Effector memory CD8-positive, alpha-beta T cell (primary cell): ENCODE measurements around the gene RBM19.
A peak's percentile ranks its signal among the peaks of the same experiment; 100 is the strongest.
"Not testable (repeated sequence)": the region's sequence is repeated elsewhere in the genome, so short reads cannot be mapped to it uniquely, and the experiment has no call there.

Experiments
- ATAC-seq: fragments of 150-1000 bp; cut with Tn5 transposase; replicated peaks from 2 replicates; pipeline ENCODE4 v1.10.0; 2021; ENCODE audit warnings: mild to moderate bottlenecking, moderate library complexity
- DNase-seq, 3 experiments: peaks; one replicate each; pipeline ENCODE4 v3.0.0; 2021
- H3K27ac Mint-ChIP-seq, 2 donors: one replicate each; pipeline ENCODE4 v1.8.0; 2022; ENCODE audit warnings: mild to moderate bottlenecking in 2 of 2, mixed read lengths in 2 of 2, moderate library complexity in 2 of 2
- H3K27me3 Mint-ChIP-seq, 2 donors: one replicate each; pipeline ENCODE4 v1.8.0; 2022; ENCODE audit warnings: mixed read lengths in 2 of 2
- H3K36me3 Mint-ChIP-seq: one replicate; pipeline ENCODE4 v1.8.0; 2022; ENCODE audit warnings: mild to moderate bottlenecking, moderate library complexity, mixed read lengths; ENCODE audit not compliant: insufficient read depth
- H3K4me1 Mint-ChIP-seq, 2 donors: one replicate each; pipeline ENCODE4 v1.8.0; 2022; ENCODE audit warnings: low read depth in 2 of 2, mixed read lengths in 2 of 2
- H3K4me3 Mint-ChIP-seq, 2 donors: one replicate each; pipeline ENCODE4 v1.8.0; 2022; ENCODE audit warnings: mild to moderate bottlenecking in 2 of 2, mixed read lengths in 2 of 2, moderate library complexity in 2 of 2
- H3K9me3 Mint-ChIP-seq, 2 donors: one replicate each; pipeline ENCODE4 v1.8.0; 2022; ENCODE audit warnings: mixed read lengths in 2 of 2

RBM19 gene

DNA sequence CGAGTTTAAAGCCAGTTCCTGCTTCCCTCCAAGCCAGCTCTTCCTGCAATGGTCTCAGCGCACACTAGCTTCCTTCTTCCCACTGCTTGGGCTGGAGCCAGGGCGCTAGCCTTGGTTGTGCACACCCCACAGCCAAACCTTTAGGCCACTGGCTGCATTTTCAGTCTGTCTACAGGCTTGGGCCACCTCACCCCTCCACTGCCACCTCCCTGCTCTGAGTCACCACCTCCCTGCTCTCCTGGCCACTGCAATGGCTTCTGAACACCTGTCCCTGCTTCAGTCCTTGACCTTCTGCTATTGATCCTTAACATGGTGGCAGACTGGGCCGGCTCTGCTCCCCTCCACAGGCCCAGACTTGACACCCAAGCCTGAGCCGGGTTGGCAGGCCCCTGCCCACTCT, 151.1 kb downstream of the RBM19 start:
- Mint-ChIP-seq H3K27ac (peak overlapping the region in 1 of 2 donors; percentile 82), H3K4me3 (no peak overlapping the region), H3K4me1 (no peaks in the 10 kb centered on the region), H3K36me3 (peaks cover 8% of the 10 kb centered on the region), H3K9me3 (no peaks in the 10 kb centered on the region), H3K27me3 (no peaks in the 10 kb centered on the region)
- DNase-seq (no peak), ATAC-seq (no peak)

DNA sequence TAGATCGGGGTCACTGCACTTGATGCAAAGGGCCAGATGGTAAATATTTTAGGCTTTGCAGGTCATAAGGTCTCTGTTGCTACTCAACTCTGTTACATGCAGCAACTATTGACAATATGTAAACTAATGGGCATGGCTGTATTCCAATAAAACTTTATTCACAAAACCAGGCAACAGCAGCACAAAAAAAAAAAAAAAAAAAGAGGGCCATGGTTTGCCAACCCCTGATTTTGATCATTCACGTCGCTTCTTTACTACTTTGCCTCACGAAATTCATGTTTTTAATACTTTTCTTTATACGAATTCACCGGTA, 152.9 kb downstream of the RBM19 start:
- peaks cover 7% of the 10 kb centered on the region for H3K36me3 Mint-ChIP-seq

DNA sequence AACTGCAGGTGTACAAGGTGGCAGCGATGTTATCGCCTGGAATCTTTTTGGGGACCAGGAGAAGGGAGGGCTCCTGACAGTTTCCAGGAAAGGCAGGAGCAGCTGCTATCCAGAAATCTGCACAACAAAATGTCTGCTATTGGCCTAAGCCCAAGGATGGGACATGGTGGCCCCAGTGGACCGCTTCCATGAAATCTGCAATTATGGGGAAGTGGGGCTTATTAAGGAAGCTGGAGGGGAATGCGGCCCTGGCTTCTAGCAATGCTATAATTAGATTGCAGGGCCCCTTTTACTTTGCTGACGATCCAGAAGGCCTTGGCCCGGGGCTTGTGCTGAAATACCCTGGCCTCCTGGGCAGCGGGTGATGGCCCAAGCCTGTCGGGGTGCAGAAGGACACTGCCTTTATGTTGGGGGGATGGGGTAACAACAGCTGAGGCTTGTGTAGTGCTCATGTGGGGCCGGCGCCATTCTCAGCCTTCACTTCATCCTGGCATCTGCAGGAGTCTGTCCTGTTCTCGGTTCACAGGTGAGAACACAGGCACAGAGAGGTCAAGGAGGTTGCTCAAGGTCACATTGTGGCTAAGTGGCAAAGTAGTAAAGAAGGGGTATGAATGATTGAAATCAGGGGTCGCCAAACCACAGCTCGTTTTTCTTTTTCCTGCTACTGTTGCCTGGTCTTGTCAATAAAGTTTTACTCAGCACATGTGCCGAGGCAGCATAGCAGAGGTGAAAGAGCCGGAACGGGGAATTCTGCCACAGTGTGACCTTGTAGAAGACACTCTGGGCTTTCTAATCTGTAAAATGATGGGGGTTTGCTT, 153.5 kb downstream of the RBM19 start:
- H3K4me1 Mint-ChIP-seq, result no peaks in the 10 kb centered on the region
- H3K36me3 Mint-ChIP-seq, result peaks cover 7% of the 10 kb centered on the region
- H3K4me3 Mint-ChIP-seq, result no peak overlapping the region
- peaks cover 0 to 8% of the 10 kb centered on the region in 2 donors for H3K9me3 Mint-ChIP-seq
- no peak for ATAC-seq
- no peak overlapping the region for H3K27ac Mint-ChIP-seq
- DNase-seq, result no peak
- H3K27me3 Mint-ChIP-seq, result no peaks in the 10 kb centered on the region

More for the DNA sequence above, 152.9 kb downstream of the RBM19 start:
- H3K9me3 Mint-ChIP-seq, result peaks cover 0 to 4% of the 10 kb centered on the region in 2 donors
- DNase-seq (no peak), ATAC-seq (no peak)
- H3K4me3 Mint-ChIP-seq, result no peak overlapping the region
- H3K4me1 Mint-ChIP-seq, result no peaks in the 10 kb centered on the region
- no peaks in the 10 kb centered on the region for H3K27me3 Mint-ChIP-seq
- H3K27ac Mint-ChIP-seq, result no peak overlapping the region

DNA sequence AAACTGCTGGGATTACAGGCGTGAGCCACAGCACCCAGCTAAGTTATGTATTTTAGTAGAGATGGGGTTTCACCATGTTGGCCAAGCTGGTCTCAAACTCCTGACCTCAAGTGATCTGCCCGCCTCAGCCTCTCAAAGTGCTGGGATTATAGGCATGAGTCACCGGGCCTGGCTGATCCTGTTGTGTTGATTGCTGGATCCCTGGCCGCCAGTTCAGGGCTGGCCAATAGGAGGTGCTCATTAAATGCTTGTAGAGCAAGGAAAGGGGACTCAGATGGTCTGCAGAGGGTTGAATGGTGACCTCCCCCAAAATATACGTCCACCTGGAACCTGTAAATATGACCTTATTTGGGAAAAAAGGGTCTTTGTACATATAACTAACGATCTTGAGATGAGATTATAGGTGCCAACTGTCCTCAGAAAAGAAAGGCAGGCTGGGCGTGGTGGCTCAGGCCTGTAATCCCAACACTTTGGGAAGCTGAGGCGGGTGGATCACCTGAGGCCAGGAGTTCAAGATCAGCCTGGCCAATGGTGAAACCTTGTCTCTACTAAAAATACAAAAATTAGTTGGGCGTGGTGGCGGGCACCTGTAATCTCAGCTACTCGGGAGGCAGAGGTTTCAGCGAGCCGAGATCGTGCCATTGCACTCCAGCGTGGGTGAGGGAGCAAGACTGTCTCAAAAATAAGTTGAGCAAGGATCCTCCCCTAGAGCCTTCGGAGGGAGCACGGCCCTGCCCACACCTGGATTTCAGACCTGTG, 156.5 kb downstream of the RBM19 start:
- H3K4me1 Mint-ChIP-seq, ATAC-seq, H3K27me3 Mint-ChIP-seq, H3K27ac Mint-ChIP-seq, DNase-seq, H3K36me3 Mint-ChIP-seq, H3K4me3 Mint-ChIP-seq: not testable (repeated sequence)
- H3K9me3 Mint-ChIP-seq, result peaks cover 0 to 15% of the 10 kb centered on the region in 2 donors

DNA sequence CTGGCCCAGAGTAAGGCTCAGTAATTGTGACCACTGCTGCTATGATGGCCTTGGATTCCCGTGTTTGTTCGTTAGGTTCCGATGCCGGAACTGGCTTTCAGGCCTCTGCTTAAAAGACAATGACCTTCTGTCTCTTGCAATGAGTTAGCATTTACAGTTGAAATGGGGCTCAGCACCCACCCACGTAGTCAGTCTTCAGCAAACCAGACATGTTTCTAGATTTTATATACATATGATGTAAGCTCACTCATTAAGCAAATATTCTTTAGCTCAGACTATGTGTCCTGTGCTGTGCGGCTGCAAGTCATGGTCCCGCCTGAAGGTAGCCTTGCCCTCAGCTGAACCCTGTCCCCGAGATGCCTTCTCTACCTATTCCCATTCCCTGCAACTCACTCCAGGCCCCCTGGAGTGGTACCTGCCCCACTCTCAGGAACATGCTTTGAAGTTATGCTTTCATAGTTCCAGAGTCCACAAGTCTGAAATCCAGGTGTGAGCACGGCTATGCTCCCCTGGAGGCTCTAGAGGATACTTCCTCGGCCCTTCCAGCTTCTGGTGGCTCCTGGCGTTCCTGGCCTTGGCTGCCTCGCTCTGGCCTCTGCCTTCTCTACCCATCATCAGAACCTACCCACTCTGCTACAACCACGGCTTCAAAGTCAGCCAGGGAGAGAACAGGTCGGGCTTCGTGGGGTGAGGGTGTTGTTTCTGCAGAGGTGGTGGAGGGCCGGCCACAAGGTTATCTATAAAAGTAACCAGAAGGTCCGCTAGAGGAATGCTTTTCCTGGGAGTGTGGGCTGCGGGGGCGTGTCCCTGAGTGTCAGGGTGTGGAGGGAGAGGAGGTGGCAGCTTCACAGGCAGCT, 157.8 kb downstream of the RBM19 start:
- no peak for DNase-seq
- Mint-ChIP-seq H3K4me3 (no peak overlapping the region), H3K27me3 (no peaks in the 10 kb centered on the region), H3K9me3 (peaks cover 0 to 15% of the 10 kb centered on the region in 2 donors), H3K4me1 (no peaks in the 10 kb centered on the region), H3K36me3 (peaks cover under 1% of the 10 kb centered on the region), H3K27ac (peak overlapping the region in 1 of 2 donors; percentile 3)
- ATAC-seq, result no peak

DNA sequence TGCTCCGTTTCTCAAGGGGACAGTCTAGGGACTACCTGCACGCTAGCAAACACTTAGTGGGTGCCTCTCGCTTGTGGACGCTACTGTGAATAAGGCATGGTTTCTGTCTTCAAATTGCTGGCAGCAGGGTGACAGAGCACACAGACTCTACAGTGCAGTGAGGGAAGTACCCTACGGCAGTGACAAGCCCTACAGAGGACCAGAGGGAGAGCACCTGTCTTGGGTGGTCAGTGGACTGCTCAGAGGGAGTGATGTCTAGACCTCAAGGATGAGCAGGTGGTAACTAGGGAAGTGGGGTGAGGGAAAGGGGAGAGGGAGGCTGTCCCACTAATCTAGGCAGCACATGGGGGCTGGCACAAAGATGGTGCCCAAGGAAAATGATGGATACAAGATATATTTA, 160.5 kb downstream of the RBM19 start:
- Mint-ChIP-seq H3K27ac (no peak overlapping the region), H3K27me3 (no peaks in the 10 kb centered on the region)

DNA sequence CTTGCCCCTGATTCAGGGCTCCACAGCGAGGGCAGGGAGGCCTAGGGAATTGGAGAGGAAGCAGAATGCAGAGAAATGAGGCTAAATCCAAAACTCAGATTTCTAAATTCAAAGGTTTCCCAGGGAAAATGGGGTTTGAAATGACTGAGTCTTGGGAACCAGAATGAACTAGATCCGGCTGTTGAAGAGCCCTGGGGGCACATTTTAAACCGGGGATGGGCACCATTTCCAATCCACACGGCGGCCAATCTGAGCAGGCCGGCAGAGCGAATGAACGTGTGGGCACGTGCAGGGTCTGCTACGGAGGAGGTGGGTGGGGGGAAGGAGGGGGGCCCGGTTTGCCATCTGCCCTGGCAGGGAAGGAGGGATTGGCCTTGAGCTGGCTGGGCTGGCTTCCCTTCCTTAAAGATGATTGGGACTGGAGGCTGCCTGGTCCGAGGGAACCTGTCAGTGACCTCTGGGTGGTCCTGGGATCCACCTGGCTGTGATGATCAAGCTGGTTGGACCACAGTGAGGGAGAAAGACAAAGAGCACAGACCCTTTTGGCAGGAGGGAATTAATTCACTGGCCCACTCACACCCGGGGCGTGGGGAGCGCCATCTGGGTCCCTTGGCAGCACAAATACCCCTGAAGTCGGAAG, 161.0 kb downstream of the RBM19 start:
- Mint-ChIP-seq H3K4me1 (no peaks in the 10 kb centered on the region), H3K9me3 (peaks cover 0 to 15% of the 10 kb centered on the region in 2 donors), H3K4me3 (no peak overlapping the region), H3K27ac (no peak overlapping the region), H3K36me3 (no peaks in the 10 kb centered on the region), H3K27me3 (no peaks in the 10 kb centered on the region)
- ATAC-seq (no peak), DNase-seq (no peak)

More for the DNA sequence above, 160.5 kb downstream of the RBM19 start:
- no peak for DNase-seq
- no peak overlapping the region for H3K4me3 Mint-ChIP-seq
- no peaks in the 10 kb centered on the region for H3K36me3 Mint-ChIP-seq
- peaks cover 0 to 15% of the 10 kb centered on the region in 2 donors for H3K9me3 Mint-ChIP-seq
- no peak for ATAC-seq
- H3K4me1 Mint-ChIP-seq, result no peaks in the 10 kb centered on the region

DNA sequence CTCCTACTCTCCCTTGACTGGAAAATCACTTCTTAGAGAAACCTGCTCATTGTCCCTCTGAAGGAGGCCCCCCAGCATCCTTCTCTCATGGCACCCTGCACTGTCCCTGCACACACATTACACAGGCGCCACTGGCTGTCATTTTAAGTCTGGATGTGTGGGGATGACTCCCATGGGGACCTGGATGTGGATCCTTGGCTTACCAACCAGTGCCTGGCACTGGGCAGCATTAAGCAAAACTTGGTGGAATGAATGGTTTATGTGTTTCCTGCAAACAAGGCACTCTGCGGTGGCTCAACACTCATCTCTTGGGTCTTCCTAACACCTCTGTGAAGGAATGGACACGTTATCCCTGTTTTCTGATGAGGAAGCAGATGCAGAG, 162.4 kb downstream of the RBM19 start:
- Mint-ChIP-seq H3K36me3 (no peaks in the 10 kb centered on the region), H3K9me3 (peaks cover 0 to 15% of the 10 kb centered on the region in 2 donors), H3K4me1 (no peaks in the 10 kb centered on the region), H3K4me3 (no peak overlapping the region), H3K27ac (no peak overlapping the region), H3K27me3 (no peaks in the 10 kb centered on the region)
- DNase-seq (no peak), ATAC-seq (no peak)

DNA sequence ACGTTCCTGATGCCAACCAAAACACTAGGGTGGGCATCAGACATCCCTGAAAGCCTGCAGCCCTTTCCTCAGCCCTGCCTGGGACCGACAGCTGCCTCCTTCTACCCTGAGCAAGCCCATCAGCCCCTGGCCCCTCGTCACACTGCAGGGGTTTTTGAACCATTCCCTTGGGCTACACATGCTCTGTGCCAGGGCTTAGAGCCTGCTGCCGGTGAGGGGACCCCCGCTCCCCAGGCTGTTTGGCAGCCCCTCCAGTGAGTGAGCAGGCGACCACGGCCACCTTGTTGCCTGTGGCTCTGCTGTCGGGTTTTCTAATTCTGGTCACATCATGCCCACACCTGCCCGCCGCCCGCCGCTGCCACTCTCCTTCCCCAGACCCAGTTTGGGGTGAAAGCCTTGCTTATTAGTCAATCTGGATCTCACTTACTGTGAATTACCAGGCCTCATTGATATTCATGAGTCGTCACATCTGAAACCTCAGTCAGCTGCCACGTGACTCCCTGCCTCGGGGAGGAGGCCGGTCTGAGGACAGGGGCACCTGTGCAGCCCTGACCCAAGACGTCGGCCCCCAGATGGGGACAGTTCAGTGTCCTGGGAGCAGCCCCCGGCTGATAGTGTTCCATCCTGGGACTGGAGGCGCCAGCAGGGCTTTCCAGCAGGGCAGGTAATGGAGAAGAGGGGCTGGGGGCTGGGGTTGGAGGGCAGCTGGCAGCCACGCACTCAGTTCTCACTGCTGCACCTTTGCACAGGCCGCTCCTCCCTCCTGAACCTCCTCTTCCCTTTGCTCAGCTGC, 163.0 kb downstream of the RBM19 start:
- Mint-ChIP-seq H3K4me1 (no peaks in the 10 kb centered on the region), H3K9me3 (peaks cover 0 to 11% of the 10 kb centered on the region in 2 donors), H3K27ac (no peak overlapping the region), H3K4me3 (no peak overlapping the region), H3K36me3 (no peaks in the 10 kb centered on the region), H3K27me3 (no peaks in the 10 kb centered on the region)
- no peak for ATAC-seq
- DNase-seq, result no peak

DNA sequence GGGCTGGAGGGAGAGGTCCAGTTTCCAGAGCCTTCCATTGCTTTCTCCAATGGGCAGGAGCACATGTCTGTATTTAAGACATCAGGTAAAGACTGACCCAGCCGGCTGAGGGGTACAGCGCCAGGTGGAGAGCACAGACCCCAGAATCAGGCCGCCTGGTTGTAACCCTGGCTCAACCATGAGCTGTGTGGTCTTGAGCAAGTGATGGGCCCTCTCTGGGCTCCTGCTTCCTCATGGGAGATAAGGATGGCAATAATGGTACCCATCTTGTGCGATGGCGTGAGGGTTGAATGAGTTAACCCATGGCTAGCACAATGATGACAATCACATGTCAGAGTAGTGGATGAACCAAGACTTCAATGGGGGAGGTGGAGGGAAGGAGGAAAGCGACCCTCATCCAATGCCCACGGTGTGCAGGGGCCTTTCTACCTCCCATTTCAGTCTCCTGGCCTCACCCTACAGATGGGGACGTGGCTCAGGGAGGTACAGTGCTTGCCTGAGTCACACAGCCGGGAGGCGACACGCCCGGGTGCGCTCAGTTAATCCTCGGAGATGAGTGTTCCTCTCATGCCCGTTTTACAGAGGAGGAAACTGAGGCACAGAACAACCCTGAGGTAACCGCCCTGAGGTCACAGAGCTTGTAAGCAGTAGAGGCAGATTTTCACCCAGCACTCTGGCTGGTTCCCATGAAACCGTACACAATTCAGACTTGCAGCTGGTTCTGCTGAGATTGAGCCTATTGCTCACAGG, 163.9 kb downstream of the RBM19 start:
- H3K4me3 Mint-ChIP-seq, result no peak overlapping the region
- DNase-seq, result no peak

DNA sequence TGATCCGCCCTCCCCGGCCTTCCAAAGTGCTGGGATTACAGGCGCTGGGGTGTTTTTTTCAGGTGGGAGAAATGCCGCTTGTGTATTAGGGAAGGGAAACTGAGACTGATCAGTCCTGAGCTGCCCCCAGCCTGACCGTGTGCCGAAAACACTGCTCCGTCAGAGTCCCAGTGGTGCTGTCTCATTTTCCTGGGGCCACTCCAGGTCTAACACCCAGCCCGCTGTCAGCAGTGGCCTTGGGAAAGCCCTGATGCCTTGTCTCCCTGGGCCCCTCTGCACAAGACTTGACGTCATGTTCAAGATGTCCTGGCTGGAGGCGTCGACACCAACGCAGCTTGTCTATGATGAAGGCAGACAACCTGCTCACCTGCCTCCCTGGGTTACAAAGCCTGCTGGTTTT, 165.9 kb downstream of the RBM19 start:
- H3K9me3 Mint-ChIP-seq, result no peaks in the 10 kb centered on the region
- H3K27me3 Mint-ChIP-seq, result no peaks in the 10 kb centered on the region
- H3K4me1 Mint-ChIP-seq, result no peaks in the 10 kb centered on the region
- H3K36me3 Mint-ChIP-seq, result no peaks in the 10 kb centered on the region
- H3K4me3 Mint-ChIP-seq, result no peak overlapping the region
- ATAC-seq (no peak), DNase-seq (no peak)
- no peak overlapping the region for H3K27ac Mint-ChIP-seq

More for the DNA sequence above, 163.9 kb downstream of the RBM19 start:
- Mint-ChIP-seq H3K4me1 (no peaks in the 10 kb centered on the region), H3K27me3 (no peaks in the 10 kb centered on the region), H3K27ac (no peak overlapping the region), H3K9me3 (peaks cover 0 to 6% of the 10 kb centered on the region in 2 donors), H3K36me3 (no peaks in the 10 kb centered on the region)
- ATAC-seq, result no peak

DNA sequence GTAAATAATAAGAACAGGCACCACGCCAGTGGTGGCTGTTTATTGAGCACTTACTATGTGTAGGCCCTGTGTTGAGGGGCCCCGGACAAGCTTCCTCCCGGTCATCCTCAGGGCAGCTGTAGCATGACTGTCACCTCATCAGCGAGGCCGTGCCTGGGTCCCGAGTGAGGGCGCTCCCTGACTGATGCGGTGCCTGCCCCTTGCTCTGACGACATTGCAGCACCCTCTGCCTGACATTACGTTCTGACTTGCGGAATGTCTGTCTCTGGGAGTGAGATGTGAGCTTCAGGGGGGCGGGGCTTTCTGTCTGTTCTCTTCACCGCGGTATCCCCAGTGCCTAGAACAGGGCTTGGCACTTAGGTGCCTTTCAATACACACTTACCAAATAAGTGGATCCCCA, 167.6 kb downstream of the RBM19 start:
- no peaks in the 10 kb centered on the region for H3K27me3 Mint-ChIP-seq
- DNase-seq (no peak), ATAC-seq (no peak)
- no peak overlapping the region for H3K27ac Mint-ChIP-seq
- no peaks in the 10 kb centered on the region for H3K36me3 Mint-ChIP-seq
- no peaks in the 10 kb centered on the region for H3K9me3 Mint-ChIP-seq
- no peak overlapping the region for H3K4me3 Mint-ChIP-seq
- no peaks in the 10 kb centered on the region for H3K4me1 Mint-ChIP-seq
